T-helper 1 cell treated with Interleukin-12 subunit alpha and Interleukin-12 subunit beta and Interleukin-4 antibody, amounts not matched to agents 30 μg/mL and 1 μg/mL, for 36 hours (primary cell): ENCODE measurements around the gene PLIN3.
A peak's percentile ranks its signal among the peaks of the same experiment; 100 is the strongest.
"Not testable (repeated sequence)": the region's sequence is repeated elsewhere in the genome, so short reads cannot be mapped to it uniquely, and the experiment has no call there.

Source experiments
- H3K27ac Mint-ChIP-seq: one replicate; pipeline ENCODE4 v1.8.0; 2021; ENCODE audit warnings: mild to moderate bottlenecking, mixed read lengths
- H3K27me3 Mint-ChIP-seq: one replicate; pipeline ENCODE4 v1.8.0; 2021; ENCODE audit warnings: low read depth, mixed read lengths
- H3K36me3 Mint-ChIP-seq: one replicate; pipeline ENCODE4 v1.8.0; 2021; ENCODE audit warnings: low read depth, mixed read lengths
- H3K4me1 Mint-ChIP-seq: one replicate; pipeline ENCODE4 v1.8.0; 2021; ENCODE audit warnings: low read depth, mixed read lengths
- H3K4me3 Mint-ChIP-seq: one replicate; pipeline ENCODE4 v1.8.0; 2021; ENCODE audit warnings: mild to moderate bottlenecking, moderate library complexity, mixed read lengths
- H3K9me3 Mint-ChIP-seq: one replicate; pipeline ENCODE4 v1.8.0; 2021; ENCODE audit warnings: mixed read lengths

Gene PLIN3

DNA sequence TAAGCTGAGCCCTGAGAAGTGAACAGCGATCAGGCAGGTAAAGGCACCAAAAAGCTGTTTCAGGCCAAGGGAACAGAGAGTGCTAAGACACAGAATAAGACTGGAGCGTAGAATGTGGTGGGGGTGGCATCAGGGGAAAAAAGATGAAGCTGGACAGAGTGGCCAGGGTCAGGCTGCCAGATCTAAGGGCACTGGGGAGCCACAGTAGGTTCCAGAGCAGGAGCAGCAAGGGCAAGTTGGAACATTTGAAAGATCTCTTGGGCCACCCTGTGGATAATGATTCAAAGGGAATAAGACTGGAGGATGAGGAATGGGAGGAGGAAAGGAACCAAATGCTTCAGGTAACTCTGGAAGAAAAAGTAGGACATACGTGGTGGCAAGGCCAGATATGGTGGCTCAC, 6.5 kb upstream of the PLIN3 start:
- Mint-ChIP-seq H3K4me1 (peaks cover 10% of the 10 kb centered on the region), H3K27me3 (peaks cover 4% of the 10 kb centered on the region), H3K27ac (no peak overlapping the region), H3K9me3 (no peaks in the 10 kb centered on the region), H3K36me3 (no peaks in the 10 kb centered on the region), H3K4me3 (no peak overlapping the region)

DNA sequence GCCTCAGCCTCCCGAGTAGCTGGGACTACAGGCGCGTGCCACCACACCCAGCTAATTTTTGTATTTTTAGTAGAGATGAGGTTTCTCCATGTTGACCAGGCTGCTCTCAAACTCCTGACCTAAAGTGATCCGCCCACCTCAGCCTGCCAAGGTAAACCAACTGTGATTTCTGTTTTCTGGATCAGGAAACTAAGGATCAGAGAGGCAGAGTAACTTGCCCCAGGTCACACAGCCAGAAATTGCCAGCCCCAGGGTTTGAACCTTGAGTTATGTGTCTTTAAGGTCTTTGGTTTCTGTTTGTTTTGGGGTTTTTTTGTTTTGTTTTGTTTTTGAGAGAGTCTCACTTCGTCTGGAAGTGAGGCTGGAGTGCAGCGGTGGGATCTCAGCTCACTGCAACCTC, 4.2 kb upstream of the PLIN3 start:
- Mint-ChIP-seq H3K4me3 (no peak overlapping the region), H3K27me3 (peaks cover 4% of the 10 kb centered on the region), H3K27ac (no peak overlapping the region), H3K4me1 (peaks cover 13% of the 10 kb centered on the region), H3K9me3 (no peaks in the 10 kb centered on the region), H3K36me3 (no peaks in the 10 kb centered on the region)

DNA sequence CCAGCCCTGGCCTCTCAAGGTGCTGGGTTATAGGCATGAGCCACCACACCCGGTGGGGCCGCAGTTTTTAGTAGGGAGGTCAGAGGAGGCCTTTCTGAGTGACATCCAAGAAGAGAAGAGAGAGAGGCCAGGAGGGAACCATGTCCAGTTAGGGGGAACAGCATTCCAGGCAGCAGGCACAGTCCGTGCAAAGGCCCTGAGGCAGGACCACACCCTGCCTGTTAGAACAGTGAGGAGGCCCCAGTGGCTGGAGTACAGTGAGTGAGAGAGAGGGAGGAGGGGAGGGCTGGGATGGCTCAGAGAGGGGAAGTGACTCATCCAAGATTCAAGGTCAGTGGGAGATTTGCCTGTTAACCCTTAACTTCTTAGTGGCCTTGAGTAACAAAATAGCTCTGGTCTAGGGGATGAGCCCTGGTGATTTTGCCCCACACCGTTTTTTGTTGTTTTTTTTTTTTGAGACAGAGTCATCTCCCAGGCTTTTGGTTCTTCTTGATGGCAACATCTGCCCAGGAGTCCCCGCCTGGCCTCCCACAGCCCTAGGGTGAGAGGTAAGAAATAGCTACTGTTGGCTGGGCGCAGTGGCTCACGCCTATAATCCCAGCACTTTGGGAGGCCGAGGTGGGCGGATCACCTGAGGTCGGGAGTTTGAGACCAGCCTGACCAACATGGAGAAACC, 2.7 kb upstream of the PLIN3 start:
- peaks cover 18% of the 10 kb centered on the region for H3K4me1 Mint-ChIP-seq
- no peak overlapping the region for H3K4me3 Mint-ChIP-seq
- no peaks in the 10 kb centered on the region for H3K9me3 Mint-ChIP-seq
- H3K27ac Mint-ChIP-seq = no peak overlapping the region
- peaks cover 4% of the 10 kb centered on the region for H3K27me3 Mint-ChIP-seq
- no peaks in the 10 kb centered on the region for H3K36me3 Mint-ChIP-seq

DNA sequence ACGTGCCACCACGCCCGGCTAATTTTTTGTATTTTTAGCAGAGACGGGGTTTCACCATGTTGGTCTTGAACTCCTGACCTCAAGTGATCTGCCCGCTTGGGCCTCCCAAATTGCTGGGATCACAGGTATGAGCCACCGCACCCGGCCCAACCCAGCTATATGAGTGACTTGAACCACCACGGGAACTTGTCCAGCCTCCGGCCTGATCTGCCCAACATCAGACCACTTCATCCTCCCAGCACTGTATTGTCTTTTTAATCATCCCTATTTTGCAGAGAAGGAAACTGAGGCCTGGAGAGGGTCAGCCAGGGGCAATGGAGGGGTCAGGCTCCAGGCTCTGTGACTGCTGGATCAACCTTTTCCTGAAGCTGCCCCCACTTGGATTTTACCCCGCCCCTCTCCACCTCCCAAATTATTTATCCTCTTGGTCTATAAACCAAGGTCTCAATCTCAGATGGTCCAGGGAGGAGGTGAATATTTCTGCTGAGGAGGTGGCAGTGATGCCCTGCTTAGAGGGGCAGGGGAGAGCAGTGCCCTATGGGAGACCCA, 893 bp upstream of the PLIN3 start:
- Mint-ChIP-seq H3K4me3 (peak overlapping the region; percentile 83), H3K36me3 (no peaks in the 10 kb centered on the region), H3K27me3 (peaks cover 4% of the 10 kb centered on the region), H3K4me1 (peaks cover 24% of the 10 kb centered on the region), H3K27ac (peak overlapping the region; percentile 62), H3K9me3 (no peaks in the 10 kb centered on the region)

DNA sequence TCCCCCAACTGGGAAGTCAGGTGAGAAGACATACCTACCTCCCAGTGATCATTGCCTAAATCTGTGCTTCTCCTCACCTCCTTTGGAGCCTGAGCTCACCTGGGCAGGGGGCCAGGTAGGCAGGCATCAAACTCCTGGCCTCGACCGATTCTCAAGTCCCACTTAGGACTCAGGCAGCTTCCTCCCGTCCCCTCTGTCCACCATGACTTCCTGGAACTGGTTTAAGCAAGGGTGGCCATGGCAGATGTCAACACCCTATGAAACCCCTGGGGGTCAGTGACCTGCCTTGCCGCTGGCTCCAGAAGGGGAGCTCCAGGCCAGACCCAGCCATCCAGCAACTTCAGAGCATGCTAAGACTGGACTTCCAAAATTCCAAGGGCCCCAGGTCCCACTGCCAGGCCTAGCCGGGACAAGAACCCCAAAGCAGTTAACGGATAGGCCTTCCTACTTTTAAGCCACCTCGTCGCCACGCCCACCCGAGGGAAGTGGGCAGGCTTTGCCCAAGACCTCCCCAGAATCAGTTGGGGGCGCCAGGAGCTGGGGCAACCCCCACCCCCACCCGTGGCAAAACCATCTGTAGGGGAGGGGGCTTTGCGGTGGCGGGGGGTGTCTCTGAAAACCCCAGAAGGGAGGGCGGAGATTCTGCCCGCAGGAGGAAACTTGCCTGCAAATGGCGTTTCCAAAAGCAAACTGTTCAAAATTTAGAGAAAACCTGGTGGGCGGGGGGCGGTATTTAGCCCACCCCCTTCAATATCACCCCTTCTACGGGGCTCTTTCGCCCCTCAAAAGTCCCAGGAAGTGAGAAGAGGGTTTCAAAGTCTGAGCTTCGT, 657 bp downstream of the PLIN3 start:
- Mint-ChIP-seq H3K9me3 (no peaks in the 10 kb centered on the region), H3K4me3 (peak overlapping the region; percentile 83), H3K4me1 (peaks cover 21% of the 10 kb centered on the region), H3K27me3 (no peaks in the 10 kb centered on the region), H3K36me3 (no peaks in the 10 kb centered on the region), H3K27ac (peak overlapping the region; percentile 49)

DNA sequence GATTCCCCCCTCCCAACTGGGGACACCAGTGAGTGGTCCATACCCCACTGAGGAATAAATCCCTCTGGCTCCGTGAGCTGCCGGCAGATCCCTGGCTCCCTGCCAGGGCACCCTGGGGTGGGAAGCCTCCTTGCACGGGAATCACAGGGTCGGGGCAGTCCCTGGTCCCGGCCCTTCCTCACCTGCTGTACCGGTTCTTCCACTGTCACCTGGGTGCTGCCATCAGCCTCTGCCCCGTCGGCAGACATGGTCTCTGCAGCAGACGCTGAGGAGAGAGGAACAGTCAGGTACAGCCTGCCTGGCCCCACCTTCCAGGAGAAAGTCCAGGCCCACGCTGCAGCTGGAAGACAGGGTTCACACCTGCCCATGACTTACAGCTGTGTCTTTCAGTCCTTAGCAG, 6.3 kb downstream of the PLIN3 start:
- Mint-ChIP-seq H3K36me3 (no peaks in the 10 kb centered on the region), H3K27ac (no peak overlapping the region), H3K27me3 (no peaks in the 10 kb centered on the region), H3K9me3 (no peaks in the 10 kb centered on the region), H3K4me1 (peaks cover 6% of the 10 kb centered on the region), H3K4me3 (no peak overlapping the region)

DNA sequence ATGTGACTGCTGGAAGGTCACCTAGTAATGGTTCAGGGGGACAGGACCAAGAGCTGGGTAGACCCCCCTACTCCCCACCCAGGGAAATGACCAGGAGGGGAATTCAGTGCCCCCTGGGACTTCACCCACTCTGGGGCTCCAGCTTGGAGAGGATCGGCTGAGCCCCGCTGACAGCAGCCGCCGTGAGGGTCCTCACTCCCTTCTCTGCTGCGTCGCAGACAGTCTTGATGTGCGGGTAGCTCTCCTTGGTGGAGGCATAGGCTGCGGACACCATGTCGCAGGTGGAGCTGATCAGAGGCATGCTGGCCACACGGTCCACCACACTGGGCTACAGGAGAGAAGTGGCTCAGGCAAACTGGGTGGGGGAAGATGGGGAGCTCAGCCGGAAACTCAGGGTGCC, 7.8 kb downstream of the PLIN3 start:
- no peaks in the 10 kb centered on the region for H3K27me3 Mint-ChIP-seq
- H3K4me1 Mint-ChIP-seq = peaks cover 5% of the 10 kb centered on the region
- no peaks in the 10 kb centered on the region for H3K9me3 Mint-ChIP-seq
- no peak overlapping the region for H3K27ac Mint-ChIP-seq
- H3K4me3 Mint-ChIP-seq = no peak overlapping the region
- H3K36me3 Mint-ChIP-seq = no peaks in the 10 kb centered on the region

DNA sequence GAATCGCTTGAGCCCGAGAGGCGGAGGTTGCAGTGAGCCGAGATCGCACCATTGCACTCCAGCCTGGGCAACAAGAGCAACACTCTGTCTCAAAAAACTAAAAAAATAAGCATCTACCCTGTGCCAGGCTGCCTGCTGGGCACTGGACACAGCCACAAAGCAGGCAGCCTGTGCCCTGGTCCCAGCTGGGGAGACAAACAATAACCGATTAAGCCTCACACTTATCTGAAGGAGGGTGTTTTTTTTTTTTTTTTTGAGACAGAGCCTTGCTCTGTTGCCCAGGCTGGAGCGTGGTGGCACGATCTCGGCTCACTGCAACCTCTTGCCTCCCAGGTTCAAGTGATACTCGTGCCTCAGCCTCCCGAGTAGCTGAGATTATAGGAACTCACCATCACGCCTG, 11.0 kb downstream of the PLIN3 start:
- not testable (repeated sequence) for H3K9me3 Mint-ChIP-seq, H3K27me3 Mint-ChIP-seq, H3K4me3 Mint-ChIP-seq

DNA sequence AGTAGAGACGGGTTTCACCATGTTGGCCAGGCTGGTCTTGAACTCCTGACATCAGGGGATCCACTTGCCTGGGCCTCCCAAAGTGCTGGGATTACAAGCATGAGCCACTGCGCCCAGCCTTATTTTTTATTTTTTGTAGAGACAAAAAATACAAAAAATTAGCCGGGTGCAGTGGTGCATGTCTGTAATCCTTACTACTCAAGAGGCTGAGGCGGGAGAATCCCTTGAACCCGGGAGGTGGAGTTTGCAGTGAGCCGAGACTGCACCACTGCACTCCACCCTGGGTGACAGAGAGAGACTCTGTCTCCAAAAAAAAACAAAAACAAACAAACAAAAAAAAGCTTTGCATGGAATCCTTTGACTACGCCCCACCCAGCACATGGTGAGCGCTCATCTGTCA, 14.0 kb downstream of the PLIN3 start:
- not testable (repeated sequence) for H3K27me3 Mint-ChIP-seq, H3K4me3 Mint-ChIP-seq, H3K9me3 Mint-ChIP-seq, H3K27ac Mint-ChIP-seq, H3K36me3 Mint-ChIP-seq, H3K4me1 Mint-ChIP-seq

More for the DNA sequence above, 11.0 kb downstream of the PLIN3 start:
- not testable (repeated sequence) for H3K36me3 Mint-ChIP-seq, H3K4me1 Mint-ChIP-seq, H3K27ac Mint-ChIP-seq

DNA sequence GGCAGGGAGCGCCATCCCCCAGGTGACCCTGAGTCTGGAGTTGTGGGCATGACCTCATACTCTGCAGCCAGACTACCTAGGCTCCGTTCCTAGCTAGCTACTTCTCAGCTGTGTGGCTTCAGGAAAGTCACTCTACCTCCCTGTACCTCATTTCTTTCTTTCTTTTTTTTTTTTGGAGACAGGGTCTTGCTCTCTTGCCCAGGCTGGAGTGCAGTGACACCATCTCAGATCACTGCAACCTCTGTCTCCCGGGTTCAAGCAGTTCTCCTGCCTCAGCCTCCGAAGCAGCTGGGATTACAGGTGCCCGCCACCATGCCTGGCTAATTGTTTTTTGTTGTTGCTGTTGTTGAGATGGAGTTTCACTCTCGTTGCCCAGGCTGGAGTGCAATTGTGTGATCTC, 15.0 kb downstream of the PLIN3 start:
- H3K4me3 Mint-ChIP-seq = no peak overlapping the region
- H3K9me3 Mint-ChIP-seq = no peaks in the 10 kb centered on the region
- H3K4me1 Mint-ChIP-seq = no peaks in the 10 kb centered on the region
- peaks cover 3% of the 10 kb centered on the region for H3K36me3 Mint-ChIP-seq
- no peak overlapping the region for H3K27ac Mint-ChIP-seq
- H3K27me3 Mint-ChIP-seq = no peaks in the 10 kb centered on the region

DNA sequence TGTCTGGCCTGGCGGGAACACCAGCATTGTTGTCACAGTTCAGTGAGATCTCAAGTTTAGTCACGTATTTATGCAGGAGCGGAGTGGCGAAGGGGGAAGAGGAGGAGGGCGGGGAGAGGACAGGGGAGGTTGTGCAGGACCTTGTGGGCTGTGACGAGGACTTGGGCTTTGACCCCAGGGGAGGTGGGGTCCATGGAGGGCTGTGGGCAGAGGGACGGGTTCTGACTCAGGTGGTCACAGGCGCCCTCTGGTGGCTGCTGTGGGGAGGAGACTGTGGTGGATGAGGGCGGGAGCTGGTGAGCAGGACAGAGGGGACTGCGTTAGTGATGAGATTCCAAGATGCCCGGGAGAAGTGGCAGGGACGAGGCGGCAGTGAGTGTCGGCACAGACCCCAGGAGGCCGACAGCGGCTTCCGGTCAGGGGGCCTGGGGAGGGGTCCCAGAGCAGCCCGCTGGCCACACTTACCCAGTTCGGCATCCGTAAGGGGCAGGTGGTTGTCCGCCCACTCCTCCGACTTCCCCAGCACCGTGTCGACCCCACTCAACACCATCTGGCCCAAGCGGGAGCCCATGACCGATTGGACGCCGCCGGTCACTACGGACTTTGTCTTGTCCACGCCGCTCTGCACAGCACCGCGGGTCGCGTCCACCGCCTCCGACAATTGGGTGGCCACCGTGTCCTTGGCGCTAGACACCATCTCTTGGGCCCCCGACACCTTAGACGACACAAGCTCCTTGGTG, 15.7 kb downstream of the PLIN3 start:
- Mint-ChIP-seq H3K4me1 (no peaks in the 10 kb centered on the region), H3K27ac (no peak overlapping the region), H3K36me3 (peaks cover 3% of the 10 kb centered on the region), H3K27me3 (no peaks in the 10 kb centered on the region), H3K9me3 (no peaks in the 10 kb centered on the region), H3K4me3 (no peak overlapping the region)

DNA sequence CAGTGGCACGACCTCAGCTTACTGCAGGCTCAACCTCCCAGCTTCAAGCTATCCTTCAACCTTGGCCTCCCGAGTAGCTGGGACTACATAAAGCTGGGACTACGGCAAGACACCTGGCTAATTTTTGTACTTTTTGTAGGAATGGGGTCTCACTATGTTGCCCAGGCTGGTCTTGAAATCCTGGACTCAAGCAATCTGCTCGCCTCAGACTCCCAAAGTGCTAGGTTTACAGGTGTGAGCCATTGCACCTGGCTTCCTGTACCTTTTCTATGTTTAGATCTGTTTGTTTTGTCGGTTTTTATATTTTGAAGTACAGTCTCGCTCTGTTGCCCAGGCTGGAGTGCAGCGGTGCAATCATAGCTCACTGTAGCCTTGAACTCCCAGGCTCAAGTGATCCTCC, 18.4 kb downstream of the PLIN3 start:
- no peak overlapping the region for H3K27ac Mint-ChIP-seq
- H3K9me3 Mint-ChIP-seq = no peaks in the 10 kb centered on the region
- peaks cover 7% of the 10 kb centered on the region for H3K36me3 Mint-ChIP-seq
- H3K4me1 Mint-ChIP-seq = no peaks in the 10 kb centered on the region
- no peak overlapping the region for H3K4me3 Mint-ChIP-seq
- no peaks in the 10 kb centered on the region for H3K27me3 Mint-ChIP-seq

DNA sequence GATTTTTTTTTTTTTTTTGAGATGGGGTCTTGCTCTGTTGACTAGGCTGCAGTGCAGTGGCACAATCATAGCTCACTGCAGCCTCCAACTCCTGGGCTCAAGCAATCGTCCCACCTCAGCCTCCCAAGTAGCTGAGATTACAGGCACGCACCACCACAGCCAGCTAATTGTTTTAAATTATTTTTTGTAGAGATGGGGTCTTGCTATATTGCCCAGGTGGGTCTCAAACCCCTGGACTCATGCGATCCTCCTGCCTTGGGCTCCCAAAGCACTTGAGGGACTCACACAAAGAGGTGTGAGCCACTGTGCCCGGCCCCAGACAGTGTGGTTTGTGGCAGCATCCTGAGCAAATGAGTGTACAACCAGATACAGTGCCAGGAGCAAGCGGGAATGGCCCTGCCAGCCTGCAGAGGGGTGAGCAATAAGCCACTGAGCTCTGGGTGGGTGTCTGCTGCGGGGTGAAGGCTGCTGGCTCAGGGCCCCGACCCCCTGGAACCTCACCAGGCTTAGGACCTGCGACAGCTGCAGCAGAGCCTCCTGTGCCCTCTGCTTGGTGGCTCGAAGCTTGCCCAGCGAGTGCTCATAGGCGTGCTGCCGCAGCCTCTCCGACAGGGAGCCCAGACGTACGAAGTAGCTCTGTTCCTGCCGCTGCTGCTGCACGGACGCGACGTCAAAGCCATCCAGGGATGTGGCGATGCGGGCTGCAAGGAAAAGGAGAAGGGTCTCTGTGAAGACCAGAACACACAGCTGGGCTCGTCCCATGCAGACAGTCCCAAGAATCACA, 20.1 kb downstream of the PLIN3 start:
- H3K36me3 Mint-ChIP-seq = peaks cover 8% of the 10 kb centered on the region
- H3K4me3 Mint-ChIP-seq = no peak overlapping the region
- H3K9me3 Mint-ChIP-seq = no peaks in the 10 kb centered on the region

DNA sequence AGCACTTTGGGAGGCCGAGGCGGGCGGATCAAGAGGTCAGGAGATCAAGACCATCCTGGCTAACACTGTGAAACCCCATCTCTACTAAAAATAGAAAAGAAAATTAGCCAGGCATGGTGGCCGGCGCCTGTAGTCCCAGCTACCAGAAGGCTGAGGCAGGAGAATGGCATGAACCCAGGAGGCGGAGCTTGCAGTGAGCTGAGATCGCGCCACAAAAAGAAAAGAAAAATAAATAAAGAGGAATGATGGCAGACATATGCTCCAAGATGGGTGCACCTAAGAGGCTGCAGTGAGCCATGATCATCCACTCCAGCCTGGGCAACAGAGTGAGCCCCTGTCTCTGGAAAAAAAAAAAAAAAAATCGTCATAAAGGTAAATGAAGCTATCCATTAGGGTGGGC, 21.5 kb downstream of the PLIN3 start:
- not testable (repeated sequence) for H3K4me1 Mint-ChIP-seq, H3K27ac Mint-ChIP-seq, H3K9me3 Mint-ChIP-seq, H3K4me3 Mint-ChIP-seq, H3K27me3 Mint-ChIP-seq
- peaks cover 11% of the 10 kb centered on the region for H3K36me3 Mint-ChIP-seq

More for the DNA sequence above, 20.1 kb downstream of the PLIN3 start:
- Mint-ChIP-seq H3K27ac (no peak overlapping the region), H3K27me3 (no peaks in the 10 kb centered on the region), H3K4me1 (no peaks in the 10 kb centered on the region)
